IPS-20b (cell line): ENCODE measurements around the gene HES1.

Experiments
- H3K27ac ChIP-seq: one replicate; pipeline ENCODE4 v1.5.1; 2013; ENCODE audit warnings: low read length
- H3K27me3 ChIP-seq: 2 replicates; pipeline ENCODE4 v1.6.1; 2013; ENCODE audit warnings: mild to moderate bottlenecking, low read length, inconsistent platforms; ENCODE audit not compliant: insufficient read depth
- H3K36me3 ChIP-seq: 2 replicates; pipeline ENCODE4 v1.6.1; 2013; ENCODE audit warnings: low read depth, mild to moderate bottlenecking, inconsistent platforms, low read length, moderate library complexity; ENCODE audit not compliant: insufficient read depth
- H3K4me1 ChIP-seq: 2 replicates; pipeline ENCODE4 v1.6.1; 2013; ENCODE audit warnings: mild to moderate bottlenecking, control low read depth, inconsistent platforms, low read length, moderate library complexity; ENCODE audit not compliant: insufficient read depth
- H3K4me3 ChIP-seq: 2 replicates; pipeline ENCODE4 v1.5.1; 2013; ENCODE audit warnings: mild to moderate bottlenecking, low read length, inconsistent platforms
- H3K9ac ChIP-seq: 2 replicates; pipeline ENCODE4 v1.6.1; 2013; ENCODE audit warnings: low read depth, mild to moderate bottlenecking, inconsistent platforms, low read length, moderate library complexity
- H3K9me3 ChIP-seq: 2 replicates; pipeline ENCODE4 v1.6.1; 2013; ENCODE audit warnings: mild to moderate bottlenecking, low read depth, low read length, inconsistent platforms; ENCODE audit not compliant: insufficient read depth

Gene HES1

GRCh38 chr3:194130807-194131589 is 5.0 kb upstream of the HES1 start:
- Histone ChIP-seq H3K27ac (no peak overlapping the region), H3K9me3 (no peaks in the 10 kb centered on the region), H3K4me1 (peaks cover 46% of the 10 kb centered on the region), H3K4me3 (no peak overlapping the region; the same call in 1 of the 2 replicates), H3K36me3 (no peaks in the 10 kb centered on the region), H3K27me3 (peaks cover 39% of the 10 kb centered on the region), H3K9ac (no peak overlapping the region)

- peaks cover 46% of the 10 kb centered on the region for H3K4me1 ChIP-seq
- H3K9me3 ChIP-seq = no peaks in the 10 kb centered on the region
- no peaks in the 10 kb centered on the region for H3K36me3 ChIP-seq
- peak overlapping the region; percentile 66; the same call in 1 of the 2 replicates for H3K4me3 ChIP-seq
- peaks cover 54% of the 10 kb centered on the region for H3K27me3 ChIP-seq
- no peak overlapping the region for H3K27ac ChIP-seq
- peak overlapping the region; percentile 28; the same call in 1 of the 2 replicates for H3K9ac ChIP-seq
Observed at GRCh38 chr3:194132465-194133286, 3.3 kb upstream of the HES1 start.

GRCh38 chr3:194133661-194134230 is 2.2 kb upstream of the HES1 start:
- Histone ChIP-seq H3K4me1 (peaks cover 53% of the 10 kb centered on the region), H3K4me3 (peak overlapping the region; percentile 66), H3K36me3 (no peaks in the 10 kb centered on the region), H3K27me3 (peaks cover 63% of the 10 kb centered on the region), H3K9ac (peak overlapping the region; percentile 70; the same call in 1 of the 2 replicates), H3K9me3 (no peaks in the 10 kb centered on the region), H3K27ac (no peak overlapping the region)

- Histone ChIP-seq H3K36me3 (no peaks in the 10 kb centered on the region), H3K4me3 (peak overlapping the region; percentile 60; the same call in 1 of the 2 replicates), H3K27ac (no peak overlapping the region), H3K9me3 (no peaks in the 10 kb centered on the region), H3K4me1 (peaks cover 56% of the 10 kb centered on the region), H3K9ac (peak overlapping the region; percentile 61; the same call in 1 of the 2 replicates), H3K27me3 (peaks cover 68% of the 10 kb centered on the region)
Observed at GRCh38 chr3:194134231-194134756, 1.7 kb upstream of the HES1 start.

- Histone ChIP-seq H3K27me3 (peaks cover 70% of the 10 kb centered on the region), H3K4me1 (peaks cover 53% of the 10 kb centered on the region), H3K9ac (peak overlapping the region; percentile 61; the same call in 1 of the 2 replicates), H3K4me3 (peak overlapping the region; percentile 60), H3K36me3 (no peaks in the 10 kb centered on the region), H3K27ac (no peak overlapping the region), H3K9me3 (no peaks in the 10 kb centered on the region)
Observed at GRCh38 chr3:194134757-194135515, 1.0 kb upstream of the HES1 start.

GRCh38 chr3:194135516-194135805 is 487 bp upstream of the HES1 start:
- Histone ChIP-seq H3K4me3 (peak overlapping the region; percentile 60), H3K27me3 (peaks cover 70% of the 10 kb centered on the region), H3K27ac (no peak overlapping the region), H3K4me1 (peaks cover 53% of the 10 kb centered on the region), H3K36me3 (no peaks in the 10 kb centered on the region), H3K9me3 (no peaks in the 10 kb centered on the region), H3K9ac (peak overlapping the region; percentile 46; the same call in 1 of the 2 replicates)

- H3K9ac ChIP-seq = peak overlapping the region; percentile 77; the same call in 1 of the 2 replicates
- peak overlapping the region; percentile 81 for H3K4me3 ChIP-seq
- H3K9me3 ChIP-seq = no peaks in the 10 kb centered on the region
- peaks cover 60% of the 10 kb centered on the region for H3K27me3 ChIP-seq
- H3K27ac ChIP-seq = no peak overlapping the region
- peaks cover 43% of the 10 kb centered on the region for H3K4me1 ChIP-seq
- H3K36me3 ChIP-seq = no peaks in the 10 kb centered on the region
Observed at GRCh38 chr3:194136519-194137007, 615 bp downstream of the HES1 start.

- no peak overlapping the region for H3K27ac ChIP-seq
- H3K36me3 ChIP-seq = no peaks in the 10 kb centered on the region
- H3K9ac ChIP-seq = peak overlapping the region; percentile 77; the same call in 1 of the 2 replicates
- peaks cover 43% of the 10 kb centered on the region for H3K4me1 ChIP-seq
- H3K4me3 ChIP-seq = peak overlapping the region; percentile 81
- H3K27me3 ChIP-seq = peaks cover 56% of the 10 kb centered on the region
- H3K9me3 ChIP-seq = no peaks in the 10 kb centered on the region
Observed at GRCh38 chr3:194137008-194137505, 1.1 kb downstream of the HES1 start.

GRCh38 chr3:194137506-194138474 is 1.8 kb downstream of the HES1 start:
- Histone ChIP-seq H3K4me1 (peaks cover 41% of the 10 kb centered on the region), H3K9ac (peak overlapping the region; percentile 77; the same call in 1 of the 2 replicates), H3K9me3 (no peaks in the 10 kb centered on the region), H3K36me3 (no peaks in the 10 kb centered on the region), H3K27ac (no peak overlapping the region), H3K4me3 (peak overlapping the region; percentile 81), H3K27me3 (peaks cover 55% of the 10 kb centered on the region)

- H3K9me3 ChIP-seq = no peaks in the 10 kb centered on the region
- no peaks in the 10 kb centered on the region for H3K36me3 ChIP-seq
- H3K27ac ChIP-seq = no peak overlapping the region
- peaks cover 32% of the 10 kb centered on the region for H3K4me1 ChIP-seq
- H3K4me3 ChIP-seq = peak overlapping the region; percentile 81
- H3K9ac ChIP-seq = peak overlapping the region; percentile 50; the same call in 1 of the 2 replicates
- H3K27me3 ChIP-seq = peaks cover 52% of the 10 kb centered on the region
Observed at GRCh38 chr3:194138732-194139070, 2.8 kb downstream of the HES1 start.
